Stomach (tissue), 9 donors: ENCODE data around the gene SPACA7. TPM values are rescaled to one million over a fixed set of nuclear protein-coding genes. Genes with fewer than 3 reads are reported as not detected.
A peak's percentile ranks its signal among the peaks of the same experiment; 100 is the strongest.
"Not testable (repeated sequence)": the region's sequence is repeated elsewhere in the genome, so short reads cannot be mapped to it uniquely, and the experiment has no call there.

Source experiments
- DNase-seq, 2 donors: peaks; one replicate each; pipeline versions ENCODE4 v3.0.0 to v3.0.0-alpha.2; 2013 to 2019
- H3K27ac ChIP-seq, 5 donors: fragments of 200-600 bp in 4 of 5; sonication (generic) in 4 of 5; one replicate each; pipeline ENCODE4 v1.5.1; 2013 to 2019; ENCODE audit warnings: mild to moderate bottlenecking in 1 of 5, moderate library complexity in 1 of 5
- H3K27me3 ChIP-seq, 3 donors: fragments of 200-600 bp; sonication (generic); one replicate each; pipeline ENCODE4 v1.5.1; 2017 to 2019; ENCODE audit warnings: mixed run types in 1 of 3
- H3K36me3 ChIP-seq, 4 donors: fragments of 200-600 bp; sonication (generic); 1 replicate in 3 of 4; 2 replicates in 1 of 4; pipeline ENCODE4 v1.5.1; 2016 to 2019
- H3K4me1 ChIP-seq, 4 donors: fragments of 200-600 bp; sonication (generic); one replicate each; pipeline ENCODE4 v1.5.1; 2016 to 2019
- H3K4me3 ChIP-seq, 4 donors: fragments of 200-600 bp; sonication (generic) in 3 of 4; one replicate each; pipeline ENCODE4 v1.5.1; 2016 to 2019; ENCODE audit warnings: mild to moderate bottlenecking in 1 of 4
- H3K9me3 ChIP-seq, 4 donors: fragments of 200-600 bp; sonication (generic); one replicate each; pipeline ENCODE4 v1.5.1; 2016 to 2019
- EP300 ChIP-seq: sonication (generic); formaldehyde crosslinking; IDR thresholded peaks from one replicate; pipeline ENCODE4 v1.6.1; 2017; ENCODE audit warnings: antibody characterized with exemption
- POLR2A ChIP-seq, 4 donors: fragments of 450-650 bp; IDR thresholded peaks; one replicate each; pipeline ENCODE4 v1.6.1; 2016; ENCODE audit warnings: antibody characterized with exemption in 4 of 4, control low read depth in 2 of 4, mild to moderate bottlenecking in 1 of 4, moderate library complexity in 1 of 4
- POLR2AphosphoS5 ChIP-seq, 3 donors: sonication (generic); formaldehyde crosslinking; IDR thresholded peaks; one replicate each; pipeline ENCODE4 v1.6.1; 2016; ENCODE audit warnings: antibody characterized with exemption in 3 of 3
- WGBS, 5 donors: extraction: QIAGEN DNeasy Blood & Tissue Kit in 3 of 5; methylation state at CpG; one replicate each; pipeline versions ENCODE4 v1.1.5 to v1.1.7; 2013 to 2018; 5-methylcytosine and 5-hydroxymethylcytosine counted together
- intact Hi-C: fragments of 100-400 bp; cut with DNase I; formaldehyde crosslinking; loops from one replicate; pipeline ENCODE4 v1.15.1; 2023; ENCODE audit warnings: low total_unique reads
- polyA plus RNA-seq, 3 donors: library from polyadenylated mRNA; stranded (reverse); fragments of 200-250 nt; gene quantifications; one replicate each; pipeline ENCODE4 v1.2.3, GENCODE V29; 2013
- total RNA-seq, 5 donors: library from RNA; depleted of rRNA; stranded (reverse); fragments of >200 nt; gene quantifications; one replicate each; pipeline versions ENCODE4 v1.1.0 to v1.2.3, GENCODE V29; 2014 to 2016
- TF ChIP-seq, protein P1 (sequence below), 7 experiments: fragments of 450-650 bp in 4 of 7; fragments of 200-600 bp in 3 of 7; sonication (generic) in 3 of 7; IDR thresholded peaks; one replicate each; pipeline ENCODE4 v1.5.1; 2016 to 2019; ENCODE audit warnings: antibody characterized with exemption in 7 of 7, control low read depth in 2 of 7, mild to moderate bottlenecking in 1 of 7
- donor health status: healthy with polysubstance abuse.
- donor health status: Bipolar disorder and iron deficiency.
- donor health status: healthy.

Gene SPACA7
- total and polyA plus RNA-seq, 8 donors = not detected

DNA sequence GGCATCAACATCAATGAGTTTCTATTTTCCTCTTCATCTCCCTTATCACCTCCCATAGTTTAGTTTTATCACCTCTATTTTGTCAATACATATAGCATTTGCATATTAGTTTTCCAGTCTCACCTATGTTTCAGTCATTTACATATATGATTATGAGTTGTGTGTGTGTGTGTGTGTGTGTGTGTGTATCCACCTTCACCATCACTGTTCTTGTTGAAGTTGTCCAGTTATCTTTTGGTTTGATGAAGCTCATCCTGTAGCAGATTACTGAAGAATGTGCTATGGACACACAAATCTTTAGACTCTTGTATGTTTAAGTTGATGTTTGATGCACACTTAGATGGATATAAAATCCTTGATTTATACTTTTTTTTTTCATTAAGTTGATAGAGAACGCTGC, 40.5 kb downstream of the SPACA7 start:
- no peak for DNase-seq
- Histone ChIP-seq H3K27me3 (no peaks in the 10 kb centered on the region), H3K9me3 (peaks cover 0 to 92% (median 71%) of the 10 kb centered on the region in 4 donors), H3K36me3 (no peaks in the 10 kb centered on the region), H3K4me3 (no peak overlapping the region), H3K4me1 (no peaks in the 10 kb centered on the region), H3K27ac (no peak overlapping the region)
- 56 to 78% (median 70%) methylated on average over 1 of the region's 1 CpG for WGBS, 5 donors
- intact Hi-C loops = no loop called here
- TF ChIP-seq, protein P1, sequence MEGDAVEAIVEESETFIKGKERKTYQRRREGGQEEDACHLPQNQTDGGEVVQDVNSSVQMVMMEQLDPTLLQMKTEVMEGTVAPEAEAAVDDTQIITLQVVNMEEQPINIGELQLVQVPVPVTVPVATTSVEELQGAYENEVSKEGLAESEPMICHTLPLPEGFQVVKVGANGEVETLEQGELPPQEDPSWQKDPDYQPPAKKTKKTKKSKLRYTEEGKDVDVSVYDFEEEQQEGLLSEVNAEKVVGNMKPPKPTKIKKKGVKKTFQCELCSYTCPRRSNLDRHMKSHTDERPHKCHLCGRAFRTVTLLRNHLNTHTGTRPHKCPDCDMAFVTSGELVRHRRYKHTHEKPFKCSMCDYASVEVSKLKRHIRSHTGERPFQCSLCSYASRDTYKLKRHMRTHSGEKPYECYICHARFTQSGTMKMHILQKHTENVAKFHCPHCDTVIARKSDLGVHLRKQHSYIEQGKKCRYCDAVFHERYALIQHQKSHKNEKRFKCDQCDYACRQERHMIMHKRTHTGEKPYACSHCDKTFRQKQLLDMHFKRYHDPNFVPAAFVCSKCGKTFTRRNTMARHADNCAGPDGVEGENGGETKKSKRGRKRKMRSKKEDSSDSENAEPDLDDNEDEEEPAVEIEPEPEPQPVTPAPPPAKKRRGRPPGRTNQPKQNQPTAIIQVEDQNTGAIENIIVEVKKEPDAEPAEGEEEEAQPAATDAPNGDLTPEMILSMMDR (IDR thresholded peaks at IDR 0.05) = no peak
- no peak for TF ChIP-seq POLR2AphosphoS5 (IDR thresholded peaks at IDR 0.05)
- no peak for TF ChIP-seq POLR2A (IDR thresholded peaks at IDR 0.05)
- no peak for TF ChIP-seq EP300

DNA sequence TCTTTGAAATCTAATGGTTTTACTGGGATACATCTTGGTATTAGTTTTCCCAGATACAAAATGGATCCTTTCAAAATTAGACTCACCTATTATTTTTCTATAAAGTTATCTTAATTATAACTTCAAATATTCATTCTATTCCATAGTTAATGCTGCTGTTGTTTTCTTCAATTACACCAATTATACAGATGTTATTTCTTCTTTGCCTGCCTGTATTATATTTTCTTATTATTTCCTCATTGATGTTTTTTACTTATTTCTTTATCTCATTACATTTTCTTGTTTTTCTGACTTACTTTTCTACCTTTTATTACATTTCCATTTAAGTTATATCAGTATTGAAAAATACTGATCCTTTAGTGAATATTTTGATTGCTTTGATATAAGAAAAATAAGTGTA, 40.9 kb downstream of the SPACA7 start:
- Histone ChIP-seq H3K27me3 (no peaks in the 10 kb centered on the region), H3K4me3 (no peak overlapping the region), H3K9me3 (peaks cover 0 to 91% (median 72%) of the 10 kb centered on the region in 4 donors), H3K36me3 (no peaks in the 10 kb centered on the region), H3K27ac (no peak overlapping the region), H3K4me1 (no peaks in the 10 kb centered on the region)
- TF ChIP-seq EP300 (no peak), POLR2AphosphoS5 (IDR thresholded peaks at IDR 0.05) (no peak), POLR2A (IDR thresholded peaks at IDR 0.05) (no peak)
- DNase-seq = no peak
- intact Hi-C loops = no loop called here

DNA sequence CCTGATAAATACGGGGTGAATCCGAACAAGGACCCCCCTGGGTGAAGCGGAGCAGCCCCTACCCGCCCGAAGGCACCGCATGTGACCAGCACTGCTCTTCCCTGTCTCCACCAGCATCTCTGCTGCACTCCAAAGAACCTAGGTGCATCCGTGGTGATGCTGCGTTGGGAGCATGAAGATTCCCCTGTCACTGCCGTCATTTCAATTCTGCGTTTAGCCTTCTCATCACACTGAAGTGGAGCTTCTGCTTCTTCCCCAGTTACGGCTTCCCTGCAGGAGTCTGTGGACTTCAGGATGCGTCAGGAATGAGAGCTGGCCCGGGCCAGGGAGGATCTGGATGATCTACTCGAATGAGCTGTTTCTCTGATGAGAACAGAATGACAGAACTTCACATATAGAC, 47.9 kb downstream of the SPACA7 start:
- Histone ChIP-seq H3K27ac (no peak overlapping the region), H3K36me3 (no peaks in the 10 kb centered on the region), H3K9me3 (peaks cover 3 to 63% (median 44%) of the 10 kb centered on the region in 4 donors), H3K27me3 (peaks cover 0 to 3% (median 0%) of the 10 kb centered on the region in 3 donors), H3K4me3 (no peak overlapping the region), H3K4me1 (no peaks in the 10 kb centered on the region)
- intact Hi-C loops = no loop called here
- no peak for TF ChIP-seq POLR2AphosphoS5 (IDR thresholded peaks at IDR 0.05)
- TF ChIP-seq, protein P1 (IDR thresholded peaks at IDR 0.05) = no peak
- no peak for TF ChIP-seq EP300
- TF ChIP-seq POLR2A (IDR thresholded peaks at IDR 0.05) = no peak
- WGBS, 5 donors = 76 to 83% (median 81%) methylated on average over 14 of the region's 14 CpGs
- DNase-seq = no peak

DNA sequence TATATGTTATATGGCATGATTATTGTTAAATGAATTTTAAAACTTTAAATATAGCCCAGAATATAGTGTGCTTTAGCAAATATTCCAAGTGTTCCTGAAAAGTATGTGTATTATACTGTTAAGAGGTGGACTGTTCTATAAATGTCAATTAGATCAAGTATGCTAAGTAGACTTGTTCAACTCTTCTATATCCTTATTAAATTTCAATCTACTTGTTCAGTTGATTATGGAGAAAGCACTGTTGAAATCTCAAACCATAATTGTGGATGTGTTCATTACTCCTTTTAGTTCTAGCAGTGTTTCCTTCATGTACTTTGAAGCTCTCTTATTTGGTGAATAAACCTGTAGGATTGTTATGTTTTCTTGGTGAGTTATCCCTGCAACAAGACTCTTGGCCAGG, 52.5 kb downstream of the SPACA7 start:
- DNase-seq = no peak
- intact Hi-C loops = no loop called here
- Histone ChIP-seq H3K9me3 (peaks cover 3 to 40% (median 24%) of the 10 kb centered on the region in 4 donors), H3K27ac (no peak overlapping the region), H3K27me3 (peaks cover 0 to 4% (median 3%) of the 10 kb centered on the region in 3 donors), H3K4me1 (no peaks in the 10 kb centered on the region), H3K4me3 (no peak overlapping the region), H3K36me3 (no peaks in the 10 kb centered on the region)
- TF ChIP-seq POLR2A (IDR thresholded peaks at IDR 0.05) (no peak), EP300 (no peak), POLR2AphosphoS5 (IDR thresholded peaks at IDR 0.05) (no peak)

DNA sequence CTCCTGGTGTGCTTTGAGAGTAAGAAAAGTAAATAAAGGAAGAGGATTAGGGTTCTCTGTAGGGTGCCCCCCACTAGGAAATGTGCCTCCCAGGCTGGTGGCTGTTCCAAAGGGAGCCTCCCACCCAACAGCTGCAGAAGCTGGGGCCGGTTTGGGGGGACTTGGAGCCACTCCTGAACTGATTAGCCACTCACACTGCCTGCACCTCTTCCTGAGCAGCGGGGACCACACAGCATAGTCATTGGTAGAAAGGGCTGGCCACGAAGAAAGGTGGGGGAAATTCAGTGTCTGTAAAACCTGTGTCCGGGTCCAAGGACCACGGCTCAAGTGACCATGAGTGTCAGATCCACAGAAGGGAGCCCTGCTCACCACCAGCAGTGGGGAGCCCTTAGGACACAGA, 55.6 kb downstream of the SPACA7 start:
- Histone ChIP-seq H3K4me1 (no peaks in the 10 kb centered on the region), H3K27me3 (peaks cover 0 to 10% (median 0%) of the 10 kb centered on the region in 3 donors), H3K36me3 (no peaks in the 10 kb centered on the region), H3K27ac (no peak overlapping the region), H3K4me3 (no peak overlapping the region), H3K9me3 (peaks cover 0 to 26% (median 15%) of the 10 kb centered on the region in 4 donors)
- 57 to 76% (median 72%) methylated on average over 1 to 5 of the region's 5 CpGs for WGBS, 5 donors
- TF ChIP-seq EP300 (no peak), POLR2AphosphoS5 (IDR thresholded peaks at IDR 0.05) (no peak), POLR2A (IDR thresholded peaks at IDR 0.05) (no peak)
- TF ChIP-seq, protein P1 (IDR thresholded peaks at IDR 0.05) = no peak
- intact Hi-C loops = no loop called here
- DNase-seq = no peak

DNA sequence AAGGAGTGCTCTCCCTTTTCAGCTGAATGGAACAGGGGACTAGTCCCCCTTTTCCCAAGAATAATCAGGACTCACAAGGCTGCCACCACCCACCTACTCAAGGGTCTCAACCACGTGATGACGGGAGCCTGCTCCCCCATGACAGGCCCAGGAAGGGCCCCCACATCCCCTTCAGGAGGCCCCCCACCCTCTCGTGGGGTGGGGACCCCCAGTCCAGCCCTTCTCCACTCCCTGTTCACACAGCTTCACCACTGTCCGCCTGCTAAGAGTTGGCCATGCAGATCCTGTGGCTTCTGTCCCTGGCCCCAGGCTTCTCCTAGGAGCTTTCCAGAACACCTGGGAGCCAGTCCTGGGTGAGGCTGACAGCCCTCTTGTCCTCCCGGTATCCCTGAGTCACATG, 56.6 kb downstream of the SPACA7 start:
- H3K9me3 ChIP-seq = peaks cover 0 to 28% (median 16%) of the 10 kb centered on the region in 4 donors
- whole genome bisulfite sequencing, 5 donors = 61 to 85% (median 64%) methylated on average over 4 to 5 of the region's 5 CpGs
- H3K4me3 ChIP-seq, H3K4me1 ChIP-seq, H3K36me3 ChIP-seq, H3K27ac ChIP-seq, intact Hi-C loops: not testable (repeated sequence)
- peaks cover 0 to 10% (median 0%) of the 10 kb centered on the region in 3 donors for H3K27me3 ChIP-seq
- peak in 1 of 2 donors; percentile 7 for DNase-seq

DNA sequence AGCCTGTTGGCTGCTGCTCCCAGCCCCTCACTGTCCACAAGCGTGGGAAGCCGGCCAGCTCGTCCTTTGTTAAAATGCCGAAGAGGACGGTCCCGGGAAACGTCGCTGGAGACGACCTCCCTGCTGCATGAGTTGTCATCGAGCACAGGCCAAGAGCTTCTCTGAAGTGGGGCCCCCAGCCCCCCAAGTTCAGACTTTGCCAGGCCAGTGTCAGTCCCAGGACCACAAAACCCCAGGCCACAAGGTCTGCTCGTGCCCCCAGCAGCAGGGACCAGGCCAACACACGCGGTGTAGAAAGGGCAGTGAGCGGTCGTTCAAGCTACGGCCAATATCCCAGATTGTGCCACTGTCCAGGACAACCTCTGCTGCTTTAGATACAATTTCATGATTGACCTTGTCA, 57.4 kb downstream of the SPACA7 start:
- peak in 1 of 2 donors; percentile 23 for DNase-seq
- peaks cover 0 to 28% (median 19%) of the 10 kb centered on the region in 4 donors for H3K9me3 ChIP-seq

More for the DNA sequence above, 57.4 kb downstream of the SPACA7 start:
- H3K36me3 ChIP-seq, H3K27ac ChIP-seq, H3K4me3 ChIP-seq, H3K4me1 ChIP-seq, intact Hi-C loops: not testable (repeated sequence)
- WGBS, 5 donors = 65 to 92% (median 87%) methylated on average over 5 to 16 of the region's 16 CpGs
- H3K27me3 ChIP-seq = peaks cover 0 to 10% (median 0%) of the 10 kb centered on the region in 3 donors
